ENCODE data around the gene ZNF766.

Gene ZNF766

DNA sequence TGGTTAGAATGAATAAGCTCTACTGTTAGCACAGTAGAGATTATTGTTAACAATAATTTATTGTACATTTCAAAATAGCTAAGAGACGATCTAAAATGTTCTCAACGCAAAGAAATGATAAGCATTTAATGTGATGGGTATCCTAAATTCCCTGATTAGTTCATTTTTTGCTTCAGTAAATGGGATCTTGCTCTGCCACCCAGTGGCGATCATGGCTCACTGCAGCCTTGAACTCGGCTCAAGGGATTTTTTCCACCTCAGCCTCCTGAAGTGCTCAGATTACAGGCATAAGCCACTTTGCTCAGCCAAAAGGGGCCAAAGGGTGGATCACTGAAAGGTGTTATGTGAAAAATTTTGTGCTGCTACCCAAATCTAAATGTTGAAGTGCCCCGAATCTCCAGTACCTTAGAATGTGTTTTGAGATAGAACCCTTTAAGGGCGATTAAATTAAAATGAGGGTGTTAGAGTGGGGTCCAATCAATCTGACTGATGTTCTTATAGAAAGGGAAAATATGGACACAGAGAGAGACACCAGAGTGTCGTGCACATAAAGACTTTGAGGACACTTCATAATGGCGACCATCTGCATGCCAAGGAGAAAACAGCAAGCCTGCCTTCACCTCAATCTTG, 31.5 kb upstream of the ZNF766 start:
- no peak for TF ChIP-seq GATA2 (IDR thresholded peaks at IDR 0.05; ENCODE audit: low read depth, low read length)
- TF ChIP-seq GATA3 (IDR thresholded peaks at IDR 0.05; ENCODE audit: low read depth, low read length): no peak

- no peak for TF ChIP-seq GATA3 (IDR thresholded peaks at IDR 0.05; ENCODE audit: low read depth, low read length)
- no peak for TF ChIP-seq GATA2 (IDR thresholded peaks at IDR 0.05; ENCODE audit: low read depth, low read length)
These were observed 25.4 kb upstream of the ZNF766 start for GRCh38 chr19:52244021-52244420.

GRCh38 chr19:52248241-52248640, 21.1 kb upstream of the ZNF766 start:
- no peak for TF ChIP-seq GATA2 (IDR thresholded peaks at IDR 0.05; ENCODE audit: low read depth, low read length)
- TF ChIP-seq GATA3 (IDR thresholded peaks at IDR 0.05; ENCODE audit: low read depth, low read length): no peak

GRCh38 chr19:52258426-52258825, 11.0 kb upstream of the ZNF766 start:
- no peak for TF ChIP-seq GATA2 (IDR thresholded peaks at IDR 0.05; ENCODE audit: low read depth, low read length)
- TF ChIP-seq GATA3 (IDR thresholded peaks at IDR 0.05; ENCODE audit: low read depth, low read length): no peak

- TF ChIP-seq GATA3 (IDR thresholded peaks at IDR 0.05; ENCODE audit: low read depth, low read length): no peak
- no peak for TF ChIP-seq GATA2 (IDR thresholded peaks at IDR 0.05; ENCODE audit: low read depth, low read length)
These were observed 989 bp downstream of the ZNF766 start for GRCh38 chr19:52270266-52270885.

- TF ChIP-seq GATA2 (IDR thresholded peaks at IDR 0.05; ENCODE audit: low read depth, low read length) (no peak), GATA3 (IDR thresholded peaks at IDR 0.05; ENCODE audit: low read depth, low read length) (no peak)
These were observed 3.9 kb downstream of the ZNF766 start for GRCh38 chr19:52273301-52273700.

GRCh38 chr19:52274191-52274590, 4.8 kb downstream of the ZNF766 start:
- TF ChIP-seq GATA3 (IDR thresholded peaks at IDR 0.05; ENCODE audit: low read depth, low read length) (no peak), GATA2 (IDR thresholded peaks at IDR 0.05; ENCODE audit: low read depth, low read length) (no peak)

- TF ChIP-seq GATA2 (IDR thresholded peaks at IDR 0.05; ENCODE audit: low read depth, low read length): no peak
- no peak for TF ChIP-seq GATA3 (IDR thresholded peaks at IDR 0.05; ENCODE audit: low read depth, low read length)
These were observed 6.6 kb downstream of the ZNF766 start for GRCh38 chr19:52275988-52276387.

GRCh38 chr19:52277471-52277870, 8.1 kb downstream of the ZNF766 start:
- no peak for TF ChIP-seq GATA3 (IDR thresholded peaks at IDR 0.05; ENCODE audit: low read depth, low read length)
- no peak for TF ChIP-seq GATA2 (IDR thresholded peaks at IDR 0.05; ENCODE audit: low read depth, low read length)

- TF ChIP-seq GATA3 (IDR thresholded peaks at IDR 0.05; ENCODE audit: low read depth, low read length): no peak
- TF ChIP-seq GATA2 (IDR thresholded peaks at IDR 0.05; ENCODE audit: low read depth, low read length): no peak
These were observed 16.9 kb downstream of the ZNF766 start for GRCh38 chr19:52286256-52286655.

- TF ChIP-seq GATA2 (IDR thresholded peaks at IDR 0.05; ENCODE audit: low read depth, low read length) (no peak), GATA3 (IDR thresholded peaks at IDR 0.05; ENCODE audit: low read depth, low read length) (no peak)
These were observed 22.4 kb downstream of the ZNF766 start for GRCh38 chr19:52291781-52292180.

DNA sequence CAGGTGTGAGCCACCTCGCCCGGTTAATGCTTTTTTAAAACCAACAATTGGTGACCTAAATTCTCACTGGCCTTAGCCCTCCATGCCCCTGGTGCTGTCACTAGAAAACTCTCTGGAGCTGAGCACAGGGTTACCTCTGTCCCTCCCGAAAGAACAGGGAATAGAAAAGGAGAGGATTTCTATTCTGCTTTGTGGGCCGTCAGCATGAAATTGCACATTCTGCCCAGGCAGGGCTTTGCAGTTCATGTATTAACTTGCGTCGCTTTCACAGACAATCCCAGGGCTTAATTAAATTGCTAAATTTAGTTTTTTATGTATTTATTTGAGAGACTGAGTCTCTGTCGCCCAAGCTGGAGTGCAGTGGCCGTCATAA, 27.0 kb downstream of the ZNF766 start:
- TF ChIP-seq GATA3 (IDR thresholded peaks at IDR 0.05; ENCODE audit: low read depth, low read length): no peak
- TF ChIP-seq GATA2 (IDR thresholded peaks at IDR 0.05; ENCODE audit: low read depth, low read length): no peak

GRCh38 chr19:52296773-52297600, 27.6 kb downstream of the ZNF766 start, which contains the start of gene ZNF480:
Gene ZNF480 (plus strand): TSS chr19:52297169. CDS start chr19:52300413, 3,244 bp downstream.
- TF ChIP-seq GATA3 (IDR thresholded peaks at IDR 0.05; ENCODE audit: low read depth, low read length) (no peak), GATA2 (IDR thresholded peaks at IDR 0.05; ENCODE audit: low read depth, low read length) (no peak)

- TF ChIP-seq GATA2 (IDR thresholded peaks at IDR 0.05; ENCODE audit: low read depth, low read length) (no peak), GATA3 (IDR thresholded peaks at IDR 0.05; ENCODE audit: low read depth, low read length) (no peak)
These were observed 28.4 kb downstream of the ZNF766 start for GRCh38 chr19:52297601-52298364.
